K562 (cell line): ENCODE data around the gene TFAP2E. TPM values are rescaled to one million over a fixed set of nuclear protein-coding genes. Genes with fewer than 3 reads are reported as not detected.

ENCODE experiments used
- BCL6 ChIP-seq: fragments of 250-450 bp; sonication (Bioruptor Pico); IDR thresholded peaks from 2 replicates; pipeline ENCODE4 v1.4.0; 2020
- CREB3 ChIP-seq: fragments of 450-650 bp; conservative IDR thresholded peaks from 2 replicates; pipeline ENCODE4 v1.6.1; 2016; ENCODE audit warnings: missing genetic modification characterization, low read depth, mild to moderate bottlenecking, missing compliant biosample characterization, moderate library complexity
- ELK3 ChIP-seq: fragments of 450-650 bp; formaldehyde crosslinking; IDR thresholded peaks from 2 replicates; pipeline ENCODE4 v1.4.0; 2020; ENCODE audit warnings: mild to moderate bottlenecking
- FOXJ2 ChIP-seq: fragments of 200-800 bp; sonication (Bioruptor generic); IDR thresholded peaks from 2 replicates; pipeline ENCODE4 v1.6.1; 2016; ENCODE audit warnings: missing genetic modification characterization, missing compliant biosample characterization
- FOXP4 ChIP-seq: sonication (generic); formaldehyde crosslinking; IDR thresholded peaks from 2 replicates; pipeline ENCODE4 v1.8.0; 2022; ENCODE audit warnings: mild to moderate bottlenecking, missing genetic modification reagents, borderline replicate concordance
- GTF3C2 ChIP-seq: IDR thresholded peaks from 3 replicates; pipeline ENCODE4 v1.6.1; 2011; ENCODE audit warnings: borderline replicate concordance, mild to moderate bottlenecking, moderate library complexity; ENCODE audit not compliant: insufficient read length; ENCODE audit errors: extremely low read depth
- HMG20A ChIP-seq: fragments of 450-650 bp; formaldehyde crosslinking; conservative IDR thresholded peaks from 2 replicates; pipeline ENCODE4 v1.4.0; 2020; ENCODE audit warnings: mild to moderate bottlenecking, mixed read lengths
- RBFOX2 ChIP-seq: fragments of 200-400 bp; formaldehyde crosslinking; IDR thresholded peaks from 2 replicates; pipeline ENCODE4 v1.6.1; 2017; ENCODE audit warnings: low read depth, mild to moderate bottlenecking, low read length, moderate library complexity
- SRSF9 ChIP-seq: fragments of 200-400 bp; formaldehyde crosslinking; IDR thresholded peaks from 2 replicates; pipeline ENCODE4 v1.6.1; 2017; ENCODE audit warnings: low read depth, low read length, borderline replicate concordance
- TCF15 ChIP-seq: fragments of 250-450 bp; sonication (Bioruptor Pico); IDR thresholded peaks from 2 replicates; pipeline ENCODE4 v1.8.0; 2022; ENCODE audit warnings: moderate library complexity, mild to moderate bottlenecking, inconsistent platforms
- TCF3 ChIP-seq: sonication (generic); formaldehyde crosslinking; IDR thresholded peaks from 2 replicates; pipeline ENCODE4 v1.4.0; 2020; ENCODE audit warnings: mild to moderate bottlenecking, missing genetic modification reagents
- ZNF584 ChIP-seq: fragments of 200-800 bp; sonication (Bioruptor generic); IDR thresholded peaks from 2 replicates; pipeline ENCODE4 v1.6.1; 2016; ENCODE audit warnings: low read depth, mild to moderate bottlenecking, missing genetic modification characterization, missing compliant biosample characterization
- ZNF589 ChIP-seq: fragments of 200-800 bp; sonication (Bioruptor generic); IDR thresholded peaks from 2 replicates; pipeline ENCODE4 v1.6.1; 2016; ENCODE audit warnings: low read depth, missing genetic modification characterization, missing compliant biosample characterization
- ZNF609 ChIP-seq: sonication (generic); formaldehyde crosslinking; IDR thresholded peaks from 2 replicates; pipeline ENCODE4 v1.8.1; 2023; ENCODE audit warnings: missing genetic modification reagents, mild to moderate bottlenecking, borderline replicate concordance
- polyA plus RNA-seq, 8 experiments: library from polyadenylated mRNA; depleted of rRNA in 4 of 8; stranded (reverse) in 5 of 8; unstranded in 3 of 8; fragments of >200 nt; fragmentation: Nextera tagmentation in 2 of 8; fragmentation: Illumina TruSeq in 1 of 8; extraction: Ambion mirVana in 2 of 8; extraction: Trizol in 1 of 8; gene quantifications; 2 replicates each; pipeline versions ENCODE4 v1.2.1 to v1.2.3, GENCODE V29; 2011 to 2014; ENCODE audit warnings: inconsistent platforms in 1 of 8, missing spikeins in 1 of 8
- total RNA-seq, 7 experiments: library from RNA; depleted of rRNA in 6 of 7; stranded (reverse); fragments of >200 nt in 6 of 7; fragmentation: Illumina TruSeq in 2 of 7; extraction: Trizol in 2 of 7; gene quantifications; 2 replicates each; pipeline versions ENCODE4 v1.2.1 to v1.2.3, GENCODE V29; 2011 to 2021; ENCODE audit warnings: low replicate concordance in 1 of 7

The TFAP2E gene
- total and polyA plus RNA-seq, 9 of the 15 experiments (the other 6 are each of a cell fraction or from before 2014, with no cell fraction given) = 0.03 to 0.11 (median 0.07) TPM; not detected in 4

- TF ChIP-seq GTF3C2 (peak; percentile 41), RBFOX2 (peak; percentile 98), FOXJ2 (no peak), ELK3 (CRISPR knock-in tag) (no peak), ZNF584 (no peak), TCF3 (CRISPR knock-in tag) (no peak), CREB3 (tag) (no peak), ZNF589 (CRISPR knock-in tag) (no peak), ZNF609 (CRISPR knock-in tag) (0 out of 2 replicates have a peak, but pooled peaks have one; percentile 25), HMG20A (CRISPR knock-in tag) (no peak), TCF15 (CRISPR knock-in tag) (no peak), SRSF9 (no peak), BCL6 (no peak), FOXP4 (CRISPR knock-in tag) (peak; percentile 93)
Measured at GRCh38 chr1:35641233-35641866, 68.2 kb downstream of the TFAP2E start, which contains the start of gene PSMB2 (continued).
